NCI-H1930 (cell line): ENCODE measurements around the gene OLFML2A.

ENCODE experiments used
- DNase-seq, 2 experiments: peaks; one replicate each; lab custom pipeline; 2025; lab: John Stamatoyannopoulos, UW

OLFML2A gene

DNA sequence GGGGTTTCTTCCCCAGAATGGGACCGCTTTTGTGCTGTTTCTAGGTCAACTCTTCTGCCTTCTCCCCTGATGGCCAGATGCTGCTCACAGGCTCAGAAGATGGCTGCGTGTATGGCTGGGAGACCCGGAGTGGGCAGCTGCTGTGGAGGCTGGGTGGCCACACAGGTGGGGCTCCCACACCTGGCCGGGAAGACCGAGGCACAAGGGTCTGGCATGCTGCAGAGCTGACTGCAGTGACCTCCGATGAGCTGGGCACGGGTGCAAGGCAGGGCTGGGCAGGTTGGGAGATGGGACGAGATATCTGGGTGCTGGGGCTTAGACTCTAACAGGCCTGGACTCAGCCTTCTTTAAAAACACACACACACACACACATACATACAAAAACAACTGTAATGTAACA, 77.2 kb downstream of the OLFML2A start:
- DNase-seq, result no peak

DNA sequence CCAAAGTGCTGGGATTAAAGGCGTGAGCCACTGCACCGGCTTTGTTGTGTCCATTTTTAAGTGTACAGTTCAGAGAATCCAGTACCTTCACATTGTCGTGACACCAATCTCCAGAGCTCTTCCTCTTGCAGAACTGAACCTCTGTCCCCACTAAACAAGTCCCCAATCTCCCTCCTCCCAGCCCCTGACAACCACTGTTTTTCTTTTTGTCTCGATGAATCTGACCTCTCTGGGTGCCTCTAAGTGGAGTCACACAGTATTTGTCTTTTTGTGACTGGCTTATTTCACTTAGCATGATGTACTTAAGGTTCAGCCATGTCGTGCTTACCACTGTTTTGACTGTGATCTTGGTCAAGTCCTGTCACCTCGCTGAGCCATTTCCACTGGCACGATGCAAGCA, 77.9 kb downstream of the OLFML2A start:
- DNase-seq, result no peak

- DNase-seq, result no peak
Measured at GRCh38 chr9:124855566-124855943, 78.6 kb downstream of the OLFML2A start.

GRCh38 chr9:124855944-124856765, 79.2 kb downstream of the OLFML2A start:
- no peak for DNase-seq

DNA sequence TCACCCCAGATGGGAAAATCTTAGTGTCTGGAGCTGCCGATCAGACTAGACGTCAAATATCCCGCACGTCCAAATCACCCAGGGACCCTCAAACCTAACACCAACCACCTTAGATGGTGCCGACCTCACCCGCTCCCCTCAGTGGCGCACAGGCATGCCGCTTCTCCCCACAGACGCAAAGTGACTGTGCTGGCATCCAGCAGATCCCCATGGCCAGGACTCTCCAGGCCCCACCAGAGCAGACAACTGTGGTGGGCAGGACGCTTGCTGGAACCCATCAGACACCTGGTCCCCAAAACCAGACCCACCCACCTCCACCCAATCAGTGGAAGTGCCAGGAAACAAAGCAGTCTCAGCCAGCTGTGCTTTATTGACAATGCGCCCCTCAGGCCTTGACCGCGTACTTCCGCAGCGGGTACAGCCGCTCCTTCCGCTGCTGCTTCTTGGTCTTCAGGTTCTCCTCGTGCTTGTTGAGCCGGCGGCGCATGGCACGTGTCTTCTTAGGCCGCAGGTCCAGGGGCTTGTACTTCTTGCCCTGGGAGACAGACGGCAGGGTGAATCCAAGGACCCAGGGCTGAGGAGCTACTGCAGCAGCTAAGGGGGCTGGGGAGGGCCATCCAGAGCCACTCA, 80.7 kb downstream of the OLFML2A start:
- no peak for DNase-seq

GRCh38 chr9:124858330-124859046, 81.6 kb downstream of the OLFML2A start:
- DNase-seq, result no peak

GRCh38 chr9:124859803-124860581, 83.1 kb downstream of the OLFML2A start:
- no peak for DNase-seq

- DNase-seq, result no peak
Measured at GRCh38 chr9:124860582-124861341, 83.8 kb downstream of the OLFML2A start.

- DNase-seq, result peak; percentile 84 to 91
Measured at GRCh38 chr9:124861342-124862229, 84.7 kb downstream of the OLFML2A start, which contains the start of the genes ARPC5L and RPL35. Gene ARPC5L (plus strand): TSS chr9:124862130. CDS start chr9:124869291, 7,161 bp downstream. Gene RPL35 (minus strand): TSS chr9:124861957. CDS start chr9:124861912, 45 bp downstream.

DNA sequence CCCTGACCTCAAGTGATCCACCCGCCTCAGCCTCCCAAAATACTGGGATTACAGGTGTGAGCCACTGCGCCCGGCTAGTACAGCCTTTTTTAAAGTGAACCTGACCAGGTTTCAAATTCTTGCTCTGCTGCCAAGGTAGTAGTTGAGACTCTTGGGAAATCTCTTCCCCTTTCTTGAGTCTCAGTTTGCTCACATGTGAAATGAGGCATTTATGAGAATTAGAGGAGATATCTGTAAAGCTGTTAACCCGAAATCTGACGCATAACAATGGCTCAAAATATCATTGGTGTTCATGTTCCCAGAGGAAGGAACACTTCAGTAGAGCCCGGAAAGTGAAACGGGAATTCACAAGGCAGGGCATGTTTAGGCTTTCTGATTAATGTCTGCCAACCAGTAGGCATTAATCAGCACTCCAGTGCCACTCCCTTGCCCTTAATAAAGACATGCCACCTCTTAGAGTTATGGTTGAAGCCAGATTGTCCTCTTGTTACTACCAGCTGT, 86.5 kb downstream of the OLFML2A start:
- DNase-seq, result no peak
